HG03457 (cell line): Measurements from ENCODE around the gene TTC23.
"Not testable (repeated sequence)": the region's sequence is repeated elsewhere in the genome, so short reads cannot be mapped to it uniquely, and the experiment has no call there.

Experiments
- ATAC-seq: cut with Tn5 transposase; IDR thresholded peaks from one replicate; pipeline ENCODE4 v1.9.1; 2021; ENCODE audit warnings: moderate number of reproducible peaks; ENCODE audit not compliant: unreplicated experiment

TTC23 gene

DNA sequence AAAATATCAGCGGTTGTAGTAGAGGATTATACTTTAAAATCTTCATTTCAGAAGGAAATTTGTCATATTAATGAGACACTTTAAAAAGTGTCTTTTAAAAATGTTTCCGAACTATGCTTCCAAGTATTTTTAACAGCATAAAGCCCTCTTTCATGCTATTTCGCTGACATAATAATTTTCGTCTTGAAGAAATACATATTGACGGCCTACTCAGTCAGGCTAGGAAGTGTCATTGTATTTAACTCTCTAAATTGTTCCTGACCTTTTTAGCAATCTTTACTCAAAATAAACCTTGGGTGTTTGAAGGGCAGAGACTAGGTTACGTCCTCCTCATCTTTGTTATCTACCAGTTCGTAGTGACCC is 1.1 kb upstream of the TTC23 start:
- ATAC-seq = no peak

DNA sequence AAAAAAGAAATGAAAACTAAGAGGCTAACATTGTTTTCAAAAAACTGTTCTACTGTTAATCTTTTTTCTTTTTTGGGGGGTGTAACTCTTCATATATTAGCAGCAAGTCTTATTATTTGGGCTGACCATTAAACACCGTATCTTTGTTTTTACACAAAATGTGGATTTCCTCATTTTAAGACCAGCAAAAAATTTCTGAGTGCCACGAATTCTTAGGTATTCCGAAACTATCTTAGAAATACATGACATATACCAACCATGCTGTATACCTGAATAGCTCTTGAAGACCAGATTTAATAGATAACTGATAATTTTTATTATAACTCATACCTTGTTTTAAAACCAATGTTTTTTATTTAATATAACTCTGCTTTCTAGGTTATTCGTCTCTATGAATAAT is 620 bp upstream of the TTC23 start:
- ATAC-seq = no peak

GRCh38 chr15:99248000-99248715 is 1.2 kb downstream of the TTC23 start:
- no peak for ATAC-seq

DNA sequence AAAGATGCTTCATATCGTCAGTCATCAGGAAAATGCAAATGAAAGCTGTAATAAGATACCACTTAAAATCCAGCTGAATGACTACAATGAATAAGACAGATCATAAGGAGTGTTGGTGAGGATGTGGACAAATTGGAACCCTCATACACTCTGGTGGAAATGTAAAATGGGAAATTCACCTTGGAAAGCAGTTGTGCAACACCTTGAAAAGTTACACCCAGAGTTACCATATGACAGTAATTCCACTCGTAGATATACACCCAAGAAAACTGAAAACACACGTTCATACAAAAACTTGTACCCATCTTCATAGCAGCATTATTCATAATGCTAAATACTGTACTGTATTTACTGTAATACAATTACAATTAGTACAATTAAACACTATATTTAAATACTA is 2.3 kb downstream of the TTC23 start:
- ATAC-seq = no peak

DNA sequence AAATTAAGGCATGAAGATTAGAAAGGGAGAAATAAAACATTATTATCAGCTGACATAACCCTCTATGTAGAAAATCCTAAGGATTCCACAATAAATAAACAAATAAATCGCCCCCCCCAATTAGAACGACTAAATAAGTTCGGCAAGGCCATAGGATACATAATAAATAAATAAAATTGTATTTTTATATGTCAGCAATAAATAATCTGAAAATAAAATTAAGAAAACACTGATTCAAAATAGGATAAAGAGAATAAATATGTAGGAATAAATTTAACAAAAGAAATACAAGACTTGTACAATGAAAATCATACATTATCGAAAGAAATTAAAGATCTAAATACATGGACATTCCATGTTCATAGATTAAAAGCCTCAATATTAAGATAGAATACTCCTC is 5.1 kb downstream of the TTC23 start:
- ATAC-seq = no peak

- ATAC-seq = no peak
Measured at GRCh38 chr15:99241752-99242151, 7.6 kb downstream of the TTC23 start.

- ATAC-seq = peak; percentile 82
Measured at GRCh38 chr15:99239545-99240198, 9.7 kb downstream of the TTC23 start.

DNA sequence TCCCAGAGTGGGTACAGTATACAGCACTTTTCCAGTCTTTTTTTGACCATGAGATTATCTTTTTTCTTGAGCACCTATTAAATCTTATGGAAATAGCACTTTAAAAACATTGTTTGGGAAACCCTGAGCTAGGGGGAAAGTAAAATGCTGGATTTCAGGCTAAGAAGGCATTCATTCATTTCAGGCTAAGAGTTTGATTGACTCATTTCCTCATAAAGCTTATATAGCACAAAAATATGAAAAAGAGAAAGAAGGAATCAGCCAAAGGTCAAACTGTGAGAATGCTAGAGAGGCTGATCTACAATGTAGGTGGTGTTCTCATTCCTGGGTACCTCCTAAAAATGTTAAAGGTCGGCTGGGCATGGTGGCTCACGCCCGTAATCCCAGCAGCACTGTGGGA is 10.5 kb downstream of the TTC23 start:
- ATAC-seq = no peak

DNA sequence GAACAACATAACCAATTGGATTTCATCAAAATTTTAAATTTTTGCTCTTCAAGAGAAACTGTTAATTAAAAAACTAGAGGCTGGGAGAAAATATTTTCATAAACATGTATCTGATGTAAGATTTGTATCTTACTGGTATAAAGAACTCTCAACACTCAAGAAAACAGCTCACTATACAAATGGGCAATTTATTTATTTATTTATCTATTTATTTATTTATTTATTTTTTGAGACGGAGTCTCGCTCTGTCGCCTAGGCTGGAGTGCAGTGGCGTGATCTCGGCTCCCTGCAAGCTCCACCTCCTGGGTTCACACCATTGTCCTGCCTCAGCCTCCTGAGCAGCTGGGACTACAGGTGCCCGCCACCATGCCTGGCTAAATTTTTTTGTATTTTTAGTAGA is 15.2 kb downstream of the TTC23 start:
- not testable (repeated sequence) for ATAC-seq

GRCh38 chr15:99232740-99233139 is 16.6 kb downstream of the TTC23 start:
- ATAC-seq = no peak

- ATAC-seq = no peak
Measured at GRCh38 chr15:99230867-99231266, 18.5 kb downstream of the TTC23 start.

DNA sequence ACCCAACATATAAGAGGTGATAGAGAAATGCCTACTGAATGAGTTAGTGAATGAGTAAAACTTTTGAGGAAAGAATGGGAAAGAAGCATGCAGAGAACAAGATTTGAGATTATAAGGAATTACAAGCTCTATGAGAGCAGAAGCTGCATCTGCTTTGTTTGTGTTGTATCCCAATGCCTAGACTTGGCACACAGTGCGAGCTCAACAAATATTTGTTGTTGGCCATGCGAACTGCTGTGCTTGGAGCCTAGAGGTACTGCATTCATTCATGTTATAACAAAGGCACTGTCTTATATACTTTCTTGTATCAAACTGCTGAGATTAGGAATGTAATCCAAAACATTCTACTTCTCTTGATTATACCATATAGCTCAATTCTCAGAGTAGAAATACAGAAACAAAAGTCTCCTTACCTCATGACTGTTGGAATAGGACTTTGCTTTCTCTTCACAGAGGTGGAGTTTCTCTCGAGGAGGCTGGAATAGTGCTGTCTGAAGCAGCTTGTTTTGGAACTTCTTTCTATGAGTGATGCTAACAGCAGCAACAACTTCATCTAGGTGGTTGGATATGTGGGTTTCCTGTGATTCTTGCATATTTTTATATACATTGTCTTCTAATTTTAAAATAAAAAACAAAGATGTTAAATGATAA is 21.1 kb downstream of the TTC23 start:
- ATAC-seq = no peak

GRCh38 chr15:99226802-99227201 is 22.6 kb downstream of the TTC23 start:
- no peak for ATAC-seq

DNA sequence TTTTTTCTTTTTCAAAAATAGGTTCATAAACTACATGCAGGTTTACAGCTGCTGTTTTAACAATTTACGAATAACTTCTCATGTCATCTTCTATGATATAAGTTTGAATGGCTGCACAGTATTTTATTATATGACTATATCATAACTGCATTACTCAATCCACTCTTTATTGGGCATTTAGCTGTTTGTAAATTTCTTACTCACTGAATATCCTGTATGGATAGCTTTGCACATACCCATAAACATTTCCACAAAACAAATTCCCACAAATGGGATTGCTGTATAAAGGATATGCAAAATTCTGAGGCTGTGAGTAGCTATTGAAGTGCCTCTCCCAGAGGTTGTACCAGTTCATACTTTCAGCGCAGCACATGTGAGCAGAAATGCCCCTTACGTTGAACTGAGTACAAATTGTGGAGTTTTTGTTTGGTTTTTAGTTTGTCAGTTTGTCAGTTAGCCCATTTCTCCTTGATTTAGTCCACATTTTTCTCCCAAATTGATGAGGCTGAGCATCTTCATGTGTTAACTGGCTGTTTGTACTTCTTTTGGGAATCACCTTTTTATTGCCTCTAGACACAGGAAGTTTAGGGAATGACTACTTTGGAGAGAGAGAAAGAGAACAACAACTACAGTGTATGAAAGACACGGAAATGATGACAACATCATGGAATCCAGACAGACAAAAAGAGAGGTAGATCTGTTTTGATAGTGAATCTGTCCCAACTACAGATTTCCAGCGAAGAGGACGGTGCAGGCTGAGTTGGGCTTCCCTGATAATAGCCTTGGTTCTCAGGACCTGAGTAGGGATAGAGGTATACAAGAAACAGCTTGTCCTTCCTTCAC is 24.8 kb downstream of the TTC23 start:
- no peak for ATAC-seq

- ATAC-seq = peak; percentile 76
Measured at GRCh38 chr15:99213187-99213811, 36.1 kb downstream of the TTC23 start.

GRCh38 chr15:99212406-99212805 is 37.0 kb downstream of the TTC23 start:
- no peak for ATAC-seq

DNA sequence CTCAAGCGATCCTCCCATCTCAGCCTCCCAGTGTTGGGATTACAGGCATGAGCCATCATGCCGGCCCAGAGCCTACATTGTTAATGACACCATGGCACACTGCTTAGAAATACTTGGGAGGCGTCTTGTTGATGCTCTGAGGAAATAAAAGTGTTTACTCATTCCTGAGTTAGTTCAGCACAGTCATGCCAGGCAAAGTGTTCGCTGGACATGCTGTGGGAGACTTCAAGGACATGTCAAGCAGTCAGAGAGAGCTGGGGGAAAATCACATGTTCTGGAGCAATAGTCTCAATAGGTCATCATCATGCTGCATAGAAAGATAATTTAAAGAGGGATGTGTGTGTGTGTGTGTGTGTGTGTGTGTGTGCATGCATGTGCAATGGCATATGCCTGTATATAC is 37.5 kb downstream of the TTC23 start:
- no peak for ATAC-seq

GRCh38 chr15:99210334-99210733 is 39.0 kb downstream of the TTC23 start:
- ATAC-seq = no peak

- ATAC-seq = no peak
Measured at GRCh38 chr15:99209326-99209725, 40.1 kb downstream of the TTC23 start.

GRCh38 chr15:99207672-99208071 is 41.7 kb downstream of the TTC23 start:
- ATAC-seq = no peak

DNA sequence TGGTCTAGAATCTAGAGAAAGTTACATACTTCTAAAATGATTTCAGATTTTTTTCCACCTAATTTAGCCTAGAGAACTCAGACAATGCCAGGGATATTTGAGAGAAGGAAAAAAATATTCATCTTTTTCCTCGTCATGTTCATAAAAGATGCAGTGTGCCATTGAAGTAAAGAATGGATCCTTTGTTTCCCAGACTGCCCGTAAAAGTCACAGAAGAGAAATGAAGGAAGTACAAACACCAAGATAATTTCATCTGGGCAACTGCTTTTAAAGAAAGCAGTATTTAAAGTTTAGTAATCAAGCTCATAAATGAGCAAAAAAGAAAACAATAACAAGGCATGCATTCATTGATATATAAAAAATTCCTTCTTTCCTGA is 47.2 kb downstream of the TTC23 start:
- ATAC-seq = no peak
